AG09319 (cell line): ENCODE measurements around the gene FLYWCH2.

Experiments
- DNase-seq: peaks from one replicate; pipeline ENCODE4 v3.0.0-alpha.2; 2010; ENCODE audit warnings: low read depth; ENCODE audit errors: extremely low read depth
- CTCF ChIP-seq: IDR thresholded peaks from 2 replicates; pipeline ENCODE4 v1.5.1; 2011; ENCODE audit warnings: low read depth, mild to moderate bottlenecking, inconsistent platforms, low read length, moderate library complexity

FLYWCH2 gene

GRCh38 chr16:2839650-2840450 is 43.2 kb upstream of the FLYWCH2 start:
- no peak for TF ChIP-seq CTCF
- no peak for DNase-seq

- DNase-seq: no peak
- TF ChIP-seq CTCF: no peak
Measured at GRCh38 chr16:2840914-2841313, 42.1 kb upstream of the FLYWCH2 start.

- no peak for DNase-seq
- TF ChIP-seq CTCF: no peak
Measured at GRCh38 chr16:2841606-2842339, 41.2 kb upstream of the FLYWCH2 start.

GRCh38 chr16:2842340-2843000 is 40.5 kb upstream of the FLYWCH2 start:
- TF ChIP-seq CTCF: peak; percentile 37
- no peak for DNase-seq

- TF ChIP-seq CTCF: no peak
- DNase-seq: no peak
Measured at GRCh38 chr16:2843526-2843925, 39.5 kb upstream of the FLYWCH2 start.

GRCh38 chr16:2845116-2845515 is 37.9 kb upstream of the FLYWCH2 start:
- no peak for TF ChIP-seq CTCF

More at GRCh38 chr16:2845116-2845515, 37.9 kb upstream of the FLYWCH2 start:
- DNase-seq: no peak
